BE2C (cell line): ENCODE data around the gene CRIP2.

Source experiments
- DNase-seq: peaks from one replicate; pipeline ENCODE4 v3.0.0-alpha.2; 2020
- H3K27me3 ChIP-seq: fragments of 250-450 bp; sonication (Bioruptor Pico); 2 replicates; pipeline ENCODE4 v1.5.1; 2020; ENCODE audit warnings: mild to moderate bottlenecking
- H3K36me3 ChIP-seq: fragments of 250-450 bp; sonication (Bioruptor Pico); 2 replicates; pipeline ENCODE4 v1.5.1; 2020; ENCODE audit warnings: mild to moderate bottlenecking
- H3K4me1 ChIP-seq: fragments of 250-450 bp; sonication (Bioruptor Pico); 2 replicates; pipeline ENCODE4 v1.5.1; 2020
- H3K4me3 ChIP-seq: 2 replicates; pipeline ENCODE4 v1.5.1; 2011; ENCODE audit warnings: low read depth, low read length
- H3K9me3 ChIP-seq: fragments of 250-450 bp; sonication (Bioruptor Pico); 2 replicates; pipeline ENCODE4 v1.5.1; 2020
- TF ChIP-seq, protein P1 (sequence below): IDR thresholded peaks from 2 replicates; pipeline ENCODE4 v1.5.1; 2012; ENCODE audit warnings: mild to moderate bottlenecking, low read depth, low read length

The CRIP2 gene

DNA sequence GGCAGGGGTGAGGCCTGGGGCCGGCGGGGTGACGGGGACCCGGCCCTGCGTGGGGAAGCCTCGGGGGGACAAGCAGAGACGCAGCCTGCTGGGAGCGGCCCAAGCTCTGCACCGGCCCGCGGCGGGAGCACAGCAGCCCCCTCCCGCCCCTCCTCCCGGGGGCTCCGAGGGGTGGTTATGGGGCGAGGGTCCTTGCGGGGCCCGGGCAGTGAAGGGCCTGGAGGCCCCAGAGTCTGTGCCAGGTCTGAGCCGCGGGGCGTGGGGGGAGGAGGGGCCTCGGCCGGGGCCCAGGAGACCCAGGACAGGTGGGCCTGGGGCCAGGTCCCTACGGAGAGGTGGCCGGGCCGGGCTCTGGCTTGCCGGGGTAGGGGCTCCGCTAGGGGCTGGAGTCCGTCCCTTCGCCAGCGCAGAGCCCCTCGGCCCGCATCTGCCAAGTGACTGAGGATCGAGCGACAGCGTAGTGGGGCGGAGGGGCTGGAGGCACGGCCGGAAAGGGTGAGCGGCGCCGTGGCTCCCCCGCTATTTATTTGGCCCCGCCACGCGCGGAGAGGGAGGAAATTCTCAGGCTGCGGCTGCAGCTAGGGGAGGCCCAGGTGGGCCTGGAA lies 52.3 kb downstream of the CRIP2 start:
- no peak for DNase-seq
- Histone ChIP-seq H3K4me3 (peak overlapping the region; percentile 51), H3K9me3 (0 out of 2 replicates have a peak, but pooled peaks cover 2% of the 10 kb centered on the region), H3K27me3 (no peaks in the 10 kb centered on the region), H3K36me3 (no peaks in the 10 kb centered on the region; the same call in 1 of the 2 replicates), H3K4me1 (no peaks in the 10 kb centered on the region)
- TF ChIP-seq, protein P1, sequence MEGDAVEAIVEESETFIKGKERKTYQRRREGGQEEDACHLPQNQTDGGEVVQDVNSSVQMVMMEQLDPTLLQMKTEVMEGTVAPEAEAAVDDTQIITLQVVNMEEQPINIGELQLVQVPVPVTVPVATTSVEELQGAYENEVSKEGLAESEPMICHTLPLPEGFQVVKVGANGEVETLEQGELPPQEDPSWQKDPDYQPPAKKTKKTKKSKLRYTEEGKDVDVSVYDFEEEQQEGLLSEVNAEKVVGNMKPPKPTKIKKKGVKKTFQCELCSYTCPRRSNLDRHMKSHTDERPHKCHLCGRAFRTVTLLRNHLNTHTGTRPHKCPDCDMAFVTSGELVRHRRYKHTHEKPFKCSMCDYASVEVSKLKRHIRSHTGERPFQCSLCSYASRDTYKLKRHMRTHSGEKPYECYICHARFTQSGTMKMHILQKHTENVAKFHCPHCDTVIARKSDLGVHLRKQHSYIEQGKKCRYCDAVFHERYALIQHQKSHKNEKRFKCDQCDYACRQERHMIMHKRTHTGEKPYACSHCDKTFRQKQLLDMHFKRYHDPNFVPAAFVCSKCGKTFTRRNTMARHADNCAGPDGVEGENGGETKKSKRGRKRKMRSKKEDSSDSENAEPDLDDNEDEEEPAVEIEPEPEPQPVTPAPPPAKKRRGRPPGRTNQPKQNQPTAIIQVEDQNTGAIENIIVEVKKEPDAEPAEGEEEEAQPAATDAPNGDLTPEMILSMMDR: no peak

GRCh38 chr14:105527381-105527825 lies 52.8 kb downstream of the CRIP2 start:
- Histone ChIP-seq H3K9me3 (0 out of 2 replicates have a peak, but pooled peaks cover 2% of the 10 kb centered on the region), H3K4me1 (no peaks in the 10 kb centered on the region), H3K36me3 (no peaks in the 10 kb centered on the region; the same call in 1 of the 2 replicates), H3K27me3 (no peaks in the 10 kb centered on the region), H3K4me3 (peak overlapping the region; percentile 51)
- TF ChIP-seq, protein P1: no peak
- DNase-seq: no peak

DNA sequence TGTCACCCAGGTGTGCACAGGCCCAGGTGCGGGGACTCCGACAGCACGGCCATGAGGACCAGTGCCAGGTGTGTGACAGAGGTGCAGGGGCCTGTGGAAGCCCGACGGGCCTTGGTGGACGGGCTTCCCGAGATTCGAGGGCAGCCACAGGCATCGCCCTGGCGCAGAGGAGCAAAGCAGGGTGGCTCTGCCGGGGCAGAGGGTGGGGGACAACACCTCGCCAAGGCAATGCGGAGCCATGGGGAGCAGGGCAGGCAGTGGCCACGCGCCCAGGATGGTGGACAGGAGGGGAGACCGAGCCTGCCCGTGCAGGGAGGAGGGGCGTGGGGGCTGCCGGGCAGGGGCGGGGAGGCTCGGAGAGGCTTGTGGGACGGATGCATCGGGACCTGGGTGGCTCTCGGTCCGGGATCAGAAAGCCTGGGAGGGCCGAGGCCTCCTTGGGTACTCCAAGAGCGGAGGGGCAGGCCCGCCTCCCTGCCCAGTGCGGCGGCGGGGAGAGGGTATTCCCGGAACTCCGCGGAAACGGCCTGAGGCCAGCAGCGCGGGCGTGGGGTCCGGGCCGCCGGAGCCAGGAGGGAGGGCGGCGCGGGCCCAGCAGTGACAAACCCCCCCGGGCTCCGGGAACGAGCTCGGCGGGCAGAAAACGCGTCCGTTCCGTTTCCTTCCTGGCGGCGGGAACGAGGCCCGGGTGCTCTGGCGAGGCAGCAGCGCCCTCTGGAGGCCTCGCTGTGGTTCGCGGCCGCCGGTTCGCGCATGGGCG lies 53.4 kb downstream of the CRIP2 start:
- Histone ChIP-seq H3K27me3 (no peaks in the 10 kb centered on the region), H3K4me3 (peak overlapping the region; percentile 46), H3K36me3 (no peaks in the 10 kb centered on the region; the same call in 1 of the 2 replicates), H3K4me1 (no peaks in the 10 kb centered on the region), H3K9me3 (0 out of 2 replicates have a peak, but pooled peaks cover 2% of the 10 kb centered on the region)
- peak; percentile 85 for DNase-seq
- TF ChIP-seq, protein P1: peak; percentile 66

GRCh38 chr14:105528586-105529318 lies 54.1 kb downstream of the CRIP2 start:
- H3K4me3 ChIP-seq: no peak overlapping the region
- H3K27me3 ChIP-seq: no peaks in the 10 kb centered on the region
- no peaks in the 10 kb centered on the region for H3K4me1 ChIP-seq
- no peak for DNase-seq
- no peaks in the 10 kb centered on the region; the same call in 1 of the 2 replicates for H3K36me3 ChIP-seq
- TF ChIP-seq, protein P1: no peak
- 0 out of 2 replicates have a peak, but pooled peaks cover 2% of the 10 kb centered on the region for H3K9me3 ChIP-seq

- TF ChIP-seq, protein P1: no peak
- Histone ChIP-seq H3K9me3 (0 out of 2 replicates have a peak, but pooled peaks cover 2% of the 10 kb centered on the region), H3K4me3 (no peak overlapping the region), H3K36me3 (no peaks in the 10 kb centered on the region; the same call in 1 of the 2 replicates), H3K27me3 (no peaks in the 10 kb centered on the region), H3K4me1 (no peaks in the 10 kb centered on the region)
- DNase-seq: no peak
These were observed 54.6 kb downstream of the CRIP2 start for GRCh38 chr14:105529319-105529568.
